Stimulated activated CD4-positive, alpha-beta T cell treated with anti-CD3 and anti-CD28 coated beads, Interleukin-15, amount 100 ng/mL, for 1 hour (primary cell): Measurements from ENCODE around the gene RNASEH2A.
"Not testable (repeated sequence)": the region's sequence is repeated elsewhere in the genome, so short reads cannot be mapped to it uniquely, and the experiment has no call there.

Experiments used
- DNase-seq, 2 donors: peaks; one replicate each; pipeline ENCODE4 v3.0.0-alpha.2; 2020; ENCODE audit warnings: low read depth in 1 of 2, low spot score in 1 of 2

The RNASEH2A gene

GRCh38 chr19:12828494-12828893, 22.1 kb downstream of the RNASEH2A start:
- peak in 1 of 2 donors; percentile 24 for DNase-seq

DNA sequence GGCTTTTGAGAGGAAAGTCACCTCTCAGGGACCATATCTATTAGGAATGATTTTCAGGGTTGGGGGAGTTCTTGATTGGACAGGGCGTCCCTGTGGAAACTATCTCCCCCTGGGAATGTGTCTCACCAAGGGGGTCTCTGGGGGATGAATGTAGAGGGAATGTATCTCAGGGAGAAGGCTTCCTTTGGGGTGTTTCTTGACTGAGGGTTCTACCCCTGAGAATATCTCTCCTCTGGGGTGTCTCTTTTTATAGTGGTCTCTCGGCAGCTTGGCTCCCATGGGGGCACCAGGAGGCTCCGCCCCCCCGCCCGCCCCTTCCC, 27.0 kb downstream of the RNASEH2A start:
- DNase-seq: no peak

DNA sequence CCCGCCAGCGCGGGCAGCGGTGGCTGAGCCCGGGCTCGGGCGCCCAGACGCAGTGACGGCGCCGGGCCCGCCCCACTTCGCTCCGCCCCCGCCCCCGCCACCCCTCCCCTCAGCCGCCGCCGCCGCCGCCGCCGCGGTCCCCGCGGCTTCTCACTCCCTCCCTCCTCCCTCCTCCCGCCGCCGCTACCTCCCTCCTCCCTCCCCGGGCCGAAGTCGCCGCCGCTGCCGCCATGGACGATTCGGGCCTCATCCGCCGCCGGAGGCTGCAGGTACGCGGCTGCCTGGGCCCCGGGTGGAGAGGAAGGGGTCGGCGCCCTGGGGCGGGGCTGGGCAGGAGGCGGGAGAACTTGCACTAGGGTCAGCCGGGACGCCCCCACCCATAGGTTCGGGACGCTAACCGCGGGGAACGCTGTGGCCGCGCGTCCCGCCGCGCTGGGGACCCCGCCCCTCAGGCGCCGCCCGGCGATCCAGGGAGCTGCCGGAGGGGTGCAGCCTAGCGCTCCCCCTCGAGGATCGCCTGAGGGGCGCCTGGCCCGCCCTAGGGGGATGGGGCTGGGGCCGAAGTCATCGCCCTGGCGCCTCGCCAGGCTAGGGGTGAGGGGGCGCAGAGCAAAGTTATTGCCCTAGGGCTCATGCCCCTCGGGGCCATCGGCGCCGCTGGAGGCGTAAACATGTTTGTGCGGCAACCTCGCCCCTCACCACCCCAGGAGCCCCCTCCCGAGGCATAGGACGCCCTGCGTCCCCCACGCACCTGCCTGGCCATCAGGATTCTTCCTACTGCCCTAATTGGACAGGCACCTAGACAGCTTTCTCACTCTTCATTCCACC, 27.6 kb downstream of the RNASEH2A start:
- peak in 1 of 2 donors; percentile 28 for DNase-seq

GRCh38 chr19:12834566-12834943, 28.2 kb downstream of the RNASEH2A start, which contains the start of gene RTBDN:
RTBDN (minus strand) TSS chr19:12834579; CDS start chr19:12829979, 4,600 bp downstream.
- no peak for DNase-seq

- no peak for DNase-seq
These were observed 28.8 kb downstream of the RNASEH2A start for GRCh38 chr19:12834976-12835757.

GRCh38 chr19:12836529-12836863, 30.1 kb downstream of the RNASEH2A start:
- DNase-seq: no peak

DNA sequence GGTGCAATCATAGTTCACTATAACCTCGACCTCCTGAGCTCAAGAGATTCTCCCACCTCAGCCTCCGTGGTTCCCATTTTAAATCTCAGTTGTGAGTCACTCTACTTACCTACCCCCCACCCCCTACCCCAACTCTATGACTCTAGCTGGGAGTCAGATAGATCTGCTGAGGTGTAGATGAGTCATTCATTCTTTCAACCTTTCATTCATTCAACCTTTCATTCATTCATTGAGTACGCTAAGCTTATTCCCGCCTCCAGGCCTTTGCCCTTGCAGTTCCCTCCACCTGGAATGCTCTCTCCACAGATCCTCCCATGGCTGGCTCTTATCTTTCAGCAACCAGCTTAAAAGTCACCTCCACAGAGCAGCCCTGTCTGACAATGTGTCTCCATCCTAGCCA, 30.8 kb downstream of the RNASEH2A start:
- DNase-seq: no peak

GRCh38 chr19:12838182-12838885, 31.9 kb downstream of the RNASEH2A start, which contains the start of gene MAST1:
MAST1 (plus strand) TSS chr19:12838515; CDS start chr19:12838573, 58 bp downstream.
- DNase-seq: peak in 1 of 2 donors; percentile 49

DNA sequence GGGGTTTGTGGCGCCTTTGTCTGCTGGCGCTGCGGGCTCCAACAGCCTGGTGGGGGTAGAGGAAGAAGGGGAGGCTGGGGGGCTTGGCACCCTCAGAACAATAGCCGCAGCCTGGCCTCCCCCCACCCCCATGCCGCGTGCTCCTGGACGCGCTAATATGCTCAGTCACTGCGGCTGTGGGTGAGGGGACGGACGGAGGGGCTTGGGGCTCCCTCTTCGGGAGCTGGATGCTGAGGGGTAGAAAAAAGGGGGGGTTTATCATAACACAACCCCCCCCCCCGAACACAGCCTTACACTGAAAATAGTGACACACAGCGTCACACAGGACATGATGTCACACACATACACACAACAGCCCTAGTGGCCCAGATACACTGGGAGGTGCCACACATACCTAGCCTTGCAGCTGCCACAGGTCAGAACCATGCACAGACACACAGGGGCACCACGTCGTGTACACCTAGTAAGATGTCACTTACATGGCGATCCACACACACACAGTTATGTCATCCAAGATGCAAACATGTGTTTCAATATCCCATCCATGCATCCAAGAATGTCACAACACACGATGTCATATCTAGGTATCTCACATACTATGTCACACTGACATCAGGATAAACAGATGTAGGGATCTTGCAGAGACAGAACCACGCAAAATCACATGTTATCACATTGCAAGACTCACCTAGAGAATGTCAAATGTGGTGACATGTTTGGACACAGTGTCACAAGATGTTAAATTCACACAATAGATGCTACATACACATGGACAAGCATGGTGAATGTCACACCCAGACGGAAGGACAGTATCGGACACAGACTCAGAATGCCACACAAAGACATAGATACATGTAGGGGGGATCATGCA, 32.7 kb downstream of the RNASEH2A start:
- DNase-seq: no peak

DNA sequence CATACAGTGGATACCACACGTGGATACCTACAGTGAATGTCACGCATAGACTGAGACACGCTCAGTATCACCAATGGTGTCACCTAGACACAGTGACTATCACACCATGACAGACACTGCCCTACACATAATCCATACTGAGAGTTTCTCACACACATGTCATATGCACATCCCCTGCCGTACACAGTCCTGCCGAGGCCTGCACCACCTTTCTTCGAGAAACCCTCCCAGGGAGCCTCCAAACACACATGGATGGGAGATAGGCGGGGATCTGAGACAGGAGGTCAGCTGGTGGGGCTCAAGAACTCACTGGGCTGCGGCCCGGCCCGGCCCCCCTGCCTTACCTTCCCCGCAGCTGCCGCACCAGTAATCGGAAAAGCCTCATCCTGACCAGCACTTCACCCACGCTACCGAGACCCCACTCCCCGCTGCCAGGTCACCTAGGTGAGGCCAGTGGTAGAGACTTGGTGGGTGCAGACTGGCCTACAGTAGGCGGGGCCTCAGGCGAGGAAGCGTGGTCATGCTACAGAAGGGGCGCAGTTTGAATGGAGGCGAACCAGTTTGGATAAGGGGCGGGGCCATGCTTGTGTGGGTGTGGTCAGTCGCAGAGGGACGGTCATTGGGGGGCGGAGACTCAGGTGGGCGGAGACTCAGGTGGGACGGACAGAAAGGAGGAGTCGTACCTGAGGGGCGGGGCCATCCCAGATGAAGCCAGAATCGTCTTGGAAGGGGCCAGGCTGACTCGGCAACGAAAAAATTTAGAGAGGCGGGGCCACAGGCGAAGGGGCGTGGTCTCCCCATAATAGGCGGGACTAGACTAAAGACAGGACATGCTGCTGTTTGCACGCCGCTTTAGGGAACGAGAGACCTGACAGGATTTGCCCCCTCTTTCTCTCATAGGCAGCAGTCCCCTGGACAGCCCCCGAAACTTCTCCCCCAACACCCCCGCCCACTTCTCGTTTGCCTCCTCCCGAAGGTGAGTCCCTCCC, 34.0 kb downstream of the RNASEH2A start:
- peak in 1 of 2 donors; percentile 23 for DNase-seq

DNA sequence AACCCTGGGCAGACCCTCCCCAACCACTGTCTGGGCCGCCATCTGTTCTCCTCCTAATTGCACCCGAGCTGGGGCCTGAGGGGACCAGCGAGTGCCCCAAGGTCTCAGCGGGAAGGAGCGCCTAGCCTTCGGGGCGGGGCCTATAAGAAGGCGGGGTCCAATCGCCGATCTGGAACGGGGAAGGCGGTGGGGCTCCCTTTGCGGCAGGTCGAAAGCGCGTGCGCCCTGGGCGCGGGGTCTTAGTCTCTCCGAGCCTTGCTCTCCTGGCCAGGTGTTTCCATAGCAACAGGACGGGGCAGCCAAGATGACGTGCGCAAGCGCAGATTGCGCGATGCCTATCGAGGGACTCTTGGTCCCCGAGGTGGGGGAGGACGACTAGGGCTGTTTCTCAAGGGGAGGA, 34.7 kb downstream of the RNASEH2A start:
- no peak for DNase-seq

DNA sequence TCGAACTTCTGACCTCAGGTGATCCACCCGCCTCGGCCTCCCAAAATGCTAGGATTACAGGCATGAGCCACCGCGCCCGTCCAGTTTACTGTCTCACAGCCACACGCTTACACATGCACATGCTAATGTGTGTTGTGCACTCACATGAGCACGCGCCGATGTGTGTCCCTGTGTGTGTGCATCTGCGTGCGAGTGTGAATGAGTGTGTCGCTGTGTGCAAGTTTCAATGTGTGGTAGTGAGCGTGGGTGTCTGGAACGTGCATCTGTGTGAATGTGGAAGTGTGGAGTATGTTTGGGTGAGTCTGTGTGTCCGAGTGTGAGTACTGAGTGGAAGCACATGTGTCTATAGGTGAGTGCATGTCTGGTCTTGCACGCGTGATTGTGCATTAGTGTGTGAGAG, 36.1 kb downstream of the RNASEH2A start:
- DNase-seq: no peak

GRCh38 chr19:12843328-12843727, 36.9 kb downstream of the RNASEH2A start:
- no peak for DNase-seq

DNA sequence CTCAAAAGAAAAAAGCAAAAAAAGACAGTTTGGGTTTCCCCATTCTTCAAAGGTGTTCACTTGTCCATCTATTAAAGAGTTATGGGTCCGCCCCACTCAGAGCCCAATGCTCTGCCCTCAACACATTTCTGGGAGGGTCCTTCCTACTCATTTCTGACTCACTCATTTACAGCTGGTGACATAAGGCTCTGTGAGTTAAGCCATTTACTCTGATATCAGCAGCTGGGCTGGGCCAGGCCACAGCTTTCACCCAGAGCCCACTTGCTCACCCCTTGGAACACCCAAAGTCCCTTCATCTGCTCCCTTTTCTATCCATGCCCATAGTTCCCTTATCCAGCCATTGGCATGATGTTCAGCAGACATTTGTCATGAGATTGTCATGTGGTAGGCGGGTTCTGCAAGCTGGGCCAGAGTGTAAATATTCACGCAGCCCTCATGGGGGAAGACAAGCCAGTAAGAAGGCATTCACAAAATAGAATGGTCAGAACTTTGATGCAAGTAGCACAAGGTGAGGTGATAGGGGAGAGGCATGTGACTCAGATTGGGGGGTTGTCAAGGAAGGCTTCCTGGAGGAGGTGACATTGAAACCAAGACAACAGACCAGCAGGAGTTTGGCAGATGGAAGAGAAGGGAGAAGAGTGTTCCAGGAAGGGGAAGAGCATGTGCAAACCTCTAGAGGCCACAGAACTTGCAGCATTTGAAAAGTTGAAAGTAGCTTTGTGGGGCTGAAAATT, 37.8 kb downstream of the RNASEH2A start:
- DNase-seq: no peak

DNA sequence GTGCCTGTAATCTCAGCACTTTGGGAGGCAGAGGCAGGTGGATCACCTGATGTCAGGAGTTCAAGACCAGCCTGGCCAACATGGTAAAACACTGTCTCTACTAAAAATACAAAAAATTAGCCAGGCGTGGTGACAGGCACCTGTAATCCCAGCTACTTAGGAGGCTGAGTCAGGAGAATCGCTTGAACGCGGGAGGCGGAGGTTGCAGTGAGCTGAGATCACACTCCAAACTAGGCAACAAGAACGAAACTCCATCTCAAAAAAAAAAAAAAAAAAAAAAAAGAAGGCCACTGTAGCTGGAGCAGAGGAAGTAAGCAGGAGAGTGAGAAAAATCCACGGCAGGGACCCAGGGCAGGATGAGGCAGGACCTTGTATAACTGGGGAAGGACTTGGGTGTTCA, 40.2 kb downstream of the RNASEH2A start:
- DNase-seq: not testable (repeated sequence)

DNA sequence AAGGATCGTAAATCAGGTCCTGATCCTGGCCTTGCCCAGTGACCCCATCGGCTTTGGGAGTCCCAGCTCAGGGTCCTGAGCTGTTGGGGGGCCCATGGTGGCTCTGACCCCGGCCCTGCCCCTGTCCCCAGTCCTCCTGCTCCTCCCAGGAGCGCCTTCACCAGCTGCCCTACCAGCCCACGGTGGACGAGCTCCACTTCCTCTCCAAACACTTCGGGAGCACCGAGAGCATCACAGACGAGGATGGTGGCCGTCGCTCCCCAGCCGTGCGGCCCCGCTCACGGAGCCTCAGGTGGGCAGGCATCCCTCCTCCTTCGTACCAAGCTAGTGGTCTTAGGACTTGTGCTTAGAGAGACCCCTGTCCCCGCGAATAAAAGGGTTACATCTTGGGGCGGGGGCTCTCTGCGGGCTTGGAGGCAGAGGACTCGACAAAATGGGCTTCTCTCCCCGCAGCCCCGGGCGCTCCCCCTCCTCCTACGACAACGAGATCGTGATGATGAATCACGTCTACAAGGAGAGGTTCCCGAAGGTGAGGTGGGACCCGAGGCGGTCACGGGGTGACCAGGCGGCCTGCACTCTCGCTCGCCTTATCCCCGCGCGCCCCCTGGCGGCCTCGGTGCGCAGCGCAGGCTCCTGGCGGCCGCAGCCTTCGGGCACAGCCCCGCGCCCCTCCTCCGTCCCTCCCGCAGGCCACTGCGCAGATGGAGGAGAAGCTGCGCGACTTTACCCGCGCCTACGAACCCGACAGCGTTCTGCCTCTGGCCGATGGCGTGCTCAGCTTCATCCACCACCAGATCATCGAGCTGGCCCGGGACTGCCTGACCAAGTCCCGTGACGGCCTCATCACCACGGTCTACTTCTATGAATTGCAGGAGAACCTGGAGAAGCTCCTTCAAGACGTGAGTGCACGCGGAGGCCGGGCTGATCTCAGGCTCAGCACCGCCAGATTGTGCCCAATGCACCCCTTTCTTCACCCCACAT, 41.1 kb downstream of the RNASEH2A start:
- DNase-seq: peak; percentile 63 to 84

DNA sequence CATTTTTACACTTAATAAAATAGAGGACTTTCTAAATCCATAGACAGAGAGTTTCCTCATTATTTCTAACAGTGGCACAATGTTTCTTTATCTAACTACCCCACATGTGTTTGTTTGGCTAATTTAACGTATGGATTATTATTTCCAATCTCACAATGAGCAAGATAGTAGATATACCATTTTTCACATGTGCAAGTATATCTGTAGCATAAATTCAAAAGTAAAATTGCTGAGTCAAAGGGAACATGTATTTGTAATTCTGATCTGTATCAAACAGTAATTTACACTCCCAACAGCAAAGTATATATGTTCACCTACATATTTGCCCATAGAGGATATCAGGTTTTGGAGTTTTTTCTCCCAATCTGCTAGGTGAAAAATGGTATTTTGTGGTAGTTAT, 50.3 kb downstream of the RNASEH2A start:
- no peak for DNase-seq
